HL-60/S4 treated with phorbol 12-myristate 13-acetate at 8.2 ng/mL for 4 days and 3 days (cell line): ENCODE data around the gene GHITM.
"Not testable (repeated sequence)": the region's sequence is repeated elsewhere in the genome, so short reads cannot be mapped to it uniquely, and the experiment has no call there.

Experiments used
- in situ Hi-C: fragments of 300-500 bp; cut with MboI; formaldehyde crosslinking; loops from 2 replicates; pipeline ENCODE4 v1.15.0; 2022; ENCODE audit warnings: low sequenced_read_pairs

Gene GHITM

GRCh38 chr10:84139126-84140035, at the start of gene GHITM:
TSS of gene GHITM (plus strand) at chr10:84139509. CDS start at chr10:84141501, 1,992 bp downstream.
- in situ Hi-C loops, result no loop called here

- in situ Hi-C loops, result no loop called here
These were observed 43.4 kb upstream of the GHITM start for GRCh38 chr10:84095811-84096497.

- in situ Hi-C loops, result no loop called here
These were observed 41.4 kb upstream of the GHITM start for GRCh38 chr10:84097787-84098353.

GRCh38 chr10:84098667-84099066, 40.6 kb upstream of the GHITM start:
- in situ Hi-C loops, result no loop called here

- in situ Hi-C loops, result no loop called here
These were observed 38.3 kb upstream of the GHITM start for GRCh38 chr10:84101042-84101441.

- in situ Hi-C loops, result no loop called here
These were observed 30.5 kb upstream of the GHITM start for GRCh38 chr10:84108797-84109196.

GRCh38 chr10:84109772-84110171, 29.5 kb upstream of the GHITM start:
- in situ Hi-C loops, result not testable (repeated sequence)

- in situ Hi-C loops, result not testable (repeated sequence)
These were observed 25.8 kb upstream of the GHITM start for GRCh38 chr10:84113468-84113867.

GRCh38 chr10:84114088-84114667, 25.1 kb upstream of the GHITM start:
- in situ Hi-C loops, result no loop called here

GRCh38 chr10:84117204-84117603, 22.1 kb upstream of the GHITM start:
- in situ Hi-C loops, result not testable (repeated sequence)

- in situ Hi-C loops, result no loop called here
These were observed 21.5 kb upstream of the GHITM start for GRCh38 chr10:84117686-84118394.

- in situ Hi-C loops, result no loop called here
These were observed 20.8 kb upstream of the GHITM start for GRCh38 chr10:84118395-84119006.

GRCh38 chr10:84123362-84123761, 15.9 kb upstream of the GHITM start:
- in situ Hi-C loops, result no loop called here

GRCh38 chr10:84125910-84126784, 13.2 kb upstream of the GHITM start:
- in situ Hi-C loops, result not testable (repeated sequence)

- in situ Hi-C loops, result no loop called here
These were observed 12.5 kb upstream of the GHITM start for GRCh38 chr10:84126785-84127167.

GRCh38 chr10:84135836-84136235, 3.5 kb upstream of the GHITM start:
- in situ Hi-C loops, result no loop called here

GRCh38 chr10:84137811-84138210, 1.5 kb upstream of the GHITM start:
- in situ Hi-C loops, result no loop called here

- in situ Hi-C loops, result no loop called here
These were observed 707 bp upstream of the GHITM start for GRCh38 chr10:84138478-84139125.

GRCh38 chr10:84140036-84140379, 699 bp downstream of the GHITM start:
- in situ Hi-C loops, result no loop called here
